Measurements from ENCODE around the gene P2RY2.

Gene P2RY2

DNA sequence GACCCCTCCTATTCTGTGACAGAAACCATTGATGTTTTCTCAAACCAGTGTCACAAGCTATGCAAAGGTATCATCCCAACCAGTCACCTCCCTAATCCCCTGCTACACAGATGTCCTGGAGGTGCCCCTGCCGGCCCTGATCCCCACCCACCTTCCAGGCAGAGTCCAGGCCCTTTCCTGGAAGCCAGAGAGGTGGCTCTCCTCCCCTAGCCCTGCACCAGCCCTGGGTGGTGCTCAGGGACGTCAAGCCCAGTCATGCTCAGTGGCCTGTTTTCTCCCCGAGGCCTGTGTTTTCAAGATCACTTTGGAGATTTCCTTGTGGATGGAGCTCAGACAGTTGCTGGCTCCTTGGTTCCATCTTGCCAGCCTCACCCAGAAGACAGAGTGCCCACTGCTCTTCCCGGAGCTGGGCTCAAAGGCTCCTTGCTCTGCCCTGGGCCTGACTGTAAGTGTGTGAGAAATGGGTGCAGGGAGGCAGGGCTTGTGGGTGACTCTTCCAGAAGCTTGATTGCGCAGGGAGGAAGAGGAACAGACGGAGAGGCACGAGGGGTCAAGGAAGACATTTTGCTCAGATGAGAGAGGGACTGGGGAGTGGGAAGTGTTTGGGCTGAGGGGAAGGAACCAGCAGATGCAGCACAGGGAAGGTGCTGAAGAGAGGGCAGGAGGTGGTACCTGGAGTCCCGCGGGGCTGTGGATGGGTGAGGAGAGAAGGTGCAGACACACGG lies 65.4 kb downstream of the P2RY2 start:
- DNase-seq (ENCODE audit: low read depth in 2 of 2): no peak

DNA sequence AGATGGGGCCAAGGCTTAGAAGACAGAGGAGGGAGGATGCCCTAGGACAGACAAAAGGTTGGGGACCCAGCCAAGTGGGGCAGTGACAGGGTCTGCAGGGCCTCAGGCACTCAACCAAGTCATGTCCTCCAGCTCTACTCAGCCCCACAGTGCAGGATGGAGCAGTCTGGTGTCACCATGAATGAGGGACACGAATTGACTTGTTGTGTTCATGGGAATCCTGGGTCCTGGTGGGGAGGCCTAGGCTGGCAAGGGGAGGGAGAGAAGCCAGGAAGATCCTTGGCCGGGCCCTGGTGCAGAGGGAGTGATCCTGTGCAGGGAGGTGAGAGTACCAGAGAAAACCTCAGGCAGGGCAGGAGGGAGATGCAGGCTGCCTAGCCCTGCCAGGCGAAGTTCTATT lies 66.0 kb downstream of the P2RY2 start:
- no peak for DNase-seq (ENCODE audit: low read depth in 2 of 2)

DNA sequence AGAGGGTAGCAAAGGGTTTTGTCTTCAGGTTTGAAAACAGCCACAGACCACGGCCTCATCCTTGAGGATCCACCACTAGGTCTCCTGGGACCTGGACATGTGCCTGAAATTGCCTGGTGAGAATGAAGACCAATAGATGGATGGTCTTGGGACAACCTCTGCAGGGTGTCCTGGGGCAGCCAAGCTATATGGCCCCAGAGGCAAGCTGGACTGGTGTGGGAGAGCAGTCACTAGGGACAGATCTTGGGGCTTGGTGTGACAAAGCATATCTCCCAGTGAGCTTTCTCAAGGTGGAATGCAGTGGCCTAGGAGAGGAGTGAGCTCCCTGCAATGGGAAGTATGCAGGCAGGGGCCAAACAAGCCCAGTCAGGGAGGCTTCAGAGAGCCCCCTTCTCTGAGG lies 67.6 kb downstream of the P2RY2 start:
- no peak for DNase-seq (ENCODE audit: low read depth in 2 of 2)
